Caco-2 (cell line): Measurements from ENCODE around the gene BRINP1. TPM values are rescaled to one million over a fixed set of nuclear protein-coding genes. Genes with fewer than 3 reads are reported as not detected.

Experiments
- BruUV-seq: library from RNA; stranded (reverse); fragments of 400-500 nt; replicated peaks from 2 replicates; lab custom pipeline; 2021; lab: Mats Ljungman, UMichigan
- CTCF ChIA-PET: fragments of 300-600 bp; sonication (Branson Sonifier 250); formaldehyde crosslinking; loops from one replicate; lab custom pipeline; 2022; ENCODE audit warnings: antibody characterized with exemption; lab: Charles Lee
- POLR2A ChIA-PET: fragments of 300-600 bp; sonication (Branson Sonifier 250); formaldehyde crosslinking; loops from one replicate; lab custom pipeline; 2022; ENCODE audit warnings: antibody characterized with exemption; lab: Charles Lee
- DNase-seq, 2 experiments: peaks; one replicate each; pipeline versions ENCODE4 v3.0.0 to v3.0.0-alpha.2; 2020 to 2022
- H3K27me3 ChIP-seq: replicated peaks from 2 replicates; pipeline ENCODE4 v1.6.0; 2011; ENCODE audit warnings: low read length; ENCODE audit not compliant: control insufficient read depth, insufficient read depth
- H3K36me3 ChIP-seq: 2 replicates; pipeline ENCODE4 v1.5.1; 2011; ENCODE audit warnings: low read length; ENCODE audit not compliant: control insufficient read depth, insufficient read depth
- H3K4me1 ChIP-seq: fragments of 250-450 bp; sonication (Bioruptor Pico); 2 replicates; pipeline ENCODE4 v1.5.1; 2020; ENCODE audit warnings: mild to moderate bottlenecking
- H3K4me3 ChIP-seq: 2 replicates; pipeline ENCODE4 v1.5.1; 2011; ENCODE audit warnings: low read depth, mild to moderate bottlenecking, control low read depth, low read length
- H3K9me3 ChIP-seq: fragments of 250-450 bp; sonication (Bioruptor Pico); 2 replicates; pipeline ENCODE4 v1.5.1; 2020; ENCODE audit warnings: mild to moderate bottlenecking, moderate library complexity
- H3K27ac Mint-ChIP-seq: one replicate; pipeline ENCODE4 v1.8.0; 2022; ENCODE audit warnings: mixed read lengths; ENCODE audit not compliant: unreplicated experiment
- H3K27me3 Mint-ChIP-seq: one replicate; pipeline ENCODE4 v1.8.0; 2022; ENCODE audit warnings: mixed read lengths; ENCODE audit not compliant: insufficient read depth, unreplicated experiment
- H3K36me3 Mint-ChIP-seq: one replicate; pipeline ENCODE4 v1.8.0; 2022; ENCODE audit warnings: mild to moderate bottlenecking, mixed read lengths; ENCODE audit not compliant: insufficient read depth, unreplicated experiment
- H3K4me1 Mint-ChIP-seq: one replicate; pipeline ENCODE4 v1.8.0; 2022; ENCODE audit warnings: low read depth, mixed read lengths; ENCODE audit not compliant: unreplicated experiment
- H3K4me3 Mint-ChIP-seq: one replicate; pipeline ENCODE4 v1.8.0; 2022; ENCODE audit warnings: mild to moderate bottlenecking, moderate library complexity, mixed read lengths; ENCODE audit not compliant: unreplicated experiment
- H3K9me3 Mint-ChIP-seq: one replicate; pipeline ENCODE4 v1.8.0; 2022; ENCODE audit warnings: mixed read lengths; ENCODE audit not compliant: unreplicated experiment
- intact Hi-C: fragments of 100-400 bp; cut with micrococcal nuclease; formaldehyde crosslinking; loops from one replicate; pipeline ENCODE4 v1.10.0; 2022; ENCODE audit not compliant: unreplicated experiment
- total RNA-seq: library from RNA; stranded (reverse); gene quantifications from 2 replicates; pipeline ENCODE4 v1.2.3, GENCODE V29; 2022
- TF ChIP-seq, protein P1 (sequence below), 2 experiments: fragments of 200-600 bp in 1 of 2; IDR thresholded peaks; 1 replicate in 1 of 2; 2 replicates in 1 of 2; pipeline versions ENCODE4 v1.5.1 to v1.8.0; 2011 to 2022; ENCODE audit warnings: antibody characterized with exemption in 1 of 2, control low read depth in 1 of 2, inconsistent platforms in 1 of 2, low read depth in 1 of 2, low read length in 1 of 2, mild to moderate bottlenecking in 1 of 2, moderate library complexity in 1 of 2; ENCODE audit not compliant: insufficient read depth in 1 of 2, severe bottlenecking in 1 of 2, unreplicated experiment in 1 of 2

Gene BRINP1
- total RNA-seq, 1 experiment from 2014 or later: not detected

DNA sequence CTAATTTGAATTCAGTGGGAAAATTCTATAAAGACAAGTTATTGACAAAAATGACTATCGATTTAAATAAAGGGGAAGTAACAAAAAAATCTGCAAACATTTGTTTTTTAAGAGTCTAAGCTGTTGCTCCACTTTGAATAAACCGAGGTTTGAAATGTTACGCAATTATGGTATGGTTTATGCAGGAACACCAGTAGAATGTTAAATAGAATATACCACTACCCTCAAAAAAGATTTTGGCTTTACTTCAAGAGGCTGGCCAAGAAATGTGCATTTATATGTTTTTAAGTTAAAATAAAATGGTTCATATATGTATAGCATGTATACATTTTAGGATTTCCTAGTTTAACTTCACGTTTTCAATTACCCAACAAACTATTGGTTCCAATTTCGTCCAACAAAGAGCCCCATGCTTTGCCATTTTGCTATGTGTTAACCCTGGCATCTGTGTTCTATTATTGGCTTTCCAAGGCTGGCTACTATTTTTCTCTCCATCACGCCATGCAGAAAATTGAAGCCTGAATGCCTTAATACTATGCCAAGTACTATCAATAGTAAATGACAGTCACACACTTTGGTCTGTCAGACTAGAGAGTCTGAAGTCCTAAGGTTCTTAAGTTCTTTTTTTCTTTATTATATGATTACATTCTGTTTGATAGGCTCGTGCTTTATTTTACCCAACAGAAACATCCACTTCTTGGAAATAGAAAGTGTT is 171.2 kb downstream of the BRINP1 start:
- H3K36me3 Mint-ChIP-seq: no peaks in the 10 kb centered on the region

DNA sequence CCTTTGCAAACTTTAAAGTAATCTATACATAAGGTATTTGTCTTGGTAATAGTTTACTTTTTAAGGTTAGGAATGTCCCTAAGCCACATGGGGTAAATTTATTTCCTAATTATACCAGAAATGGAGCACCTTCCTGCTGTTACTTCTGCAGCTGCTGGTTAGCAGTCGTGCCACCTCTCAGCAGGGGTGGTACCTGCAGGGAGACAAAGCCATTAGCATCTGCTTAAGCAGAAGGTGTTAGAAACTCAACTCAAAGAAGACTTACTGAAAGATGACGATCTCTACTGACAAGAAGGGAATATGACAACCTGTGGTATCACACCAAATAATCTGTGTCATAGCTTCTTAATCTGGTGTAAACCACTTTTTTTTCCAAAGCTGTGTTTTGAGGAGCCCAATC is 173.7 kb downstream of the BRINP1 start:
- H3K9me3 Mint-ChIP-seq: no peaks in the 10 kb centered on the region
- POLR2A ChIA-PET: no interaction called here
- H3K27me3 Mint-ChIP-seq: peaks cover 3% of the 10 kb centered on the region
- Histone ChIP-seq H3K36me3 (no peaks in the 10 kb centered on the region), H3K9me3 (no peaks in the 10 kb centered on the region), H3K4me3 (no peak overlapping the region), H3K4me1 (no peaks in the 10 kb centered on the region), H3K27me3 (no peaks in the 10 kb centered on the region)
- intact Hi-C loops: no loop called here
- no TSS peak for BruUV-seq
- CTCF ChIA-PET: no interaction called here
- no peak overlapping the region for H3K4me3 Mint-ChIP-seq
- H3K27ac Mint-ChIP-seq: no peak overlapping the region
- TF ChIP-seq, protein P1, sequence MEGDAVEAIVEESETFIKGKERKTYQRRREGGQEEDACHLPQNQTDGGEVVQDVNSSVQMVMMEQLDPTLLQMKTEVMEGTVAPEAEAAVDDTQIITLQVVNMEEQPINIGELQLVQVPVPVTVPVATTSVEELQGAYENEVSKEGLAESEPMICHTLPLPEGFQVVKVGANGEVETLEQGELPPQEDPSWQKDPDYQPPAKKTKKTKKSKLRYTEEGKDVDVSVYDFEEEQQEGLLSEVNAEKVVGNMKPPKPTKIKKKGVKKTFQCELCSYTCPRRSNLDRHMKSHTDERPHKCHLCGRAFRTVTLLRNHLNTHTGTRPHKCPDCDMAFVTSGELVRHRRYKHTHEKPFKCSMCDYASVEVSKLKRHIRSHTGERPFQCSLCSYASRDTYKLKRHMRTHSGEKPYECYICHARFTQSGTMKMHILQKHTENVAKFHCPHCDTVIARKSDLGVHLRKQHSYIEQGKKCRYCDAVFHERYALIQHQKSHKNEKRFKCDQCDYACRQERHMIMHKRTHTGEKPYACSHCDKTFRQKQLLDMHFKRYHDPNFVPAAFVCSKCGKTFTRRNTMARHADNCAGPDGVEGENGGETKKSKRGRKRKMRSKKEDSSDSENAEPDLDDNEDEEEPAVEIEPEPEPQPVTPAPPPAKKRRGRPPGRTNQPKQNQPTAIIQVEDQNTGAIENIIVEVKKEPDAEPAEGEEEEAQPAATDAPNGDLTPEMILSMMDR (IDR thresholded peaks at IDR 0.05; ENCODE audit: insufficient read depth in 1 of 2, low read depth in 1 of 2, low read length in 1 of 2, severe bottlenecking in 1 of 2, unreplicated experiment in 1 of 2): no peak
- DNase-seq: no peak
- H3K36me3 Mint-ChIP-seq: no peaks in the 10 kb centered on the region
- no peaks in the 10 kb centered on the region for H3K4me1 Mint-ChIP-seq

More for the DNA sequence above, 171.2 kb downstream of the BRINP1 start:
- Mint-ChIP-seq H3K9me3 (no peaks in the 10 kb centered on the region), H3K27me3 (peaks cover 3% of the 10 kb centered on the region), H3K27ac (no peak overlapping the region), H3K4me3 (no peak overlapping the region), H3K4me1 (no peaks in the 10 kb centered on the region)
- Histone ChIP-seq H3K4me3 (no peak overlapping the region), H3K27me3 (no peaks in the 10 kb centered on the region), H3K36me3 (no peaks in the 10 kb centered on the region), H3K9me3 (no peaks in the 10 kb centered on the region), H3K4me1 (no peaks in the 10 kb centered on the region)
- no peak for DNase-seq
- intact Hi-C loops: no loop called here
- TF ChIP-seq, protein P1 (IDR thresholded peaks at IDR 0.05; ENCODE audit: insufficient read depth in 1 of 2, low read depth in 1 of 2, low read length in 1 of 2, severe bottlenecking in 1 of 2, unreplicated experiment in 1 of 2): no peak
- CTCF ChIA-PET: no interaction called here
- no TSS peak for BruUV-seq
- POLR2A ChIA-PET: no interaction called here

- Histone ChIP-seq H3K4me3 (no peak overlapping the region), H3K4me1 (no peaks in the 10 kb centered on the region), H3K27me3 (no peaks in the 10 kb centered on the region), H3K36me3 (no peaks in the 10 kb centered on the region), H3K9me3 (no peaks in the 10 kb centered on the region)
- TF ChIP-seq, protein P1 (IDR thresholded peaks at IDR 0.05; ENCODE audit: insufficient read depth in 1 of 2, low read depth in 1 of 2, low read length in 1 of 2, severe bottlenecking in 1 of 2, unreplicated experiment in 1 of 2): no peak
- intact Hi-C loops: no loop called here
- POLR2A ChIA-PET: no interaction called here
- Mint-ChIP-seq H3K4me3 (no peak overlapping the region), H3K27me3 (peaks cover 5% of the 10 kb centered on the region), H3K9me3 (no peaks in the 10 kb centered on the region), H3K4me1 (no peaks in the 10 kb centered on the region), H3K27ac (no peak overlapping the region), H3K36me3 (no peaks in the 10 kb centered on the region)
- no peak for DNase-seq
- CTCF ChIA-PET: no interaction called here
- no TSS peak for BruUV-seq
Measured at GRCh38 chr9:119185298-119185697, 183.9 kb downstream of the BRINP1 start.
